Gastrocnemius medialis (tissue), 4 donors: ENCODE data around the gene SCGB1C2. TPM values are rescaled to one million over a fixed set of nuclear protein-coding genes. Genes with fewer than 3 reads are reported as not detected.
A peak's percentile ranks its signal among the peaks of the same experiment; 100 is the strongest.
"Not testable (repeated sequence)": the region's sequence is repeated elsewhere in the genome, so short reads cannot be mapped to it uniquely, and the experiment has no call there.

ENCODE experiments used
- ATAC-seq, 2 donors: fragments of 150-250 bp; one replicate each; pipeline ENCODE4 v1.9.1; 2016
- DNase-seq, 2 donors: peaks; one replicate each; pipeline ENCODE4 v3.0.0-alpha.2; 2019
- H3K27ac ChIP-seq, 4 donors: fragments of 200-600 bp; sonication (generic); 1 replicate in 1 of 4; 2 replicates in 3 of 4; pipeline ENCODE4 v1.5.1; 2016 to 2018; ENCODE audit warnings: mild to moderate bottlenecking in 2 of 4, moderate library complexity in 1 of 4
- H3K27me3 ChIP-seq, 3 donors: fragments of 200-600 bp; sonication (generic) in 2 of 3; 1 replicate in 1 of 3; 2 replicates in 2 of 3; pipeline versions ENCODE4 v1.5.1 to v1.6.0; 2016 to 2019; ENCODE audit warnings: mild to moderate bottlenecking in 1 of 3, moderate library complexity in 1 of 3
- H3K36me3 ChIP-seq, 2 donors: fragments of 200-600 bp; sonication (generic) in 1 of 2; one replicate each; pipeline ENCODE4 v1.5.1; 2017 to 2018
- H3K4me1 ChIP-seq, 2 donors: fragments of 200-600 bp; sonication (generic) in 1 of 2; one replicate each; pipeline ENCODE4 v1.5.1; 2016 to 2017; ENCODE audit warnings: mild to moderate bottlenecking in 2 of 2
- H3K4me3 ChIP-seq, 4 donors: fragments of 200-600 bp; sonication (generic) in 3 of 4; 1 replicate in 1 of 4; 2 replicates in 3 of 4; pipeline ENCODE4 v1.5.1; 2016 to 2019; ENCODE audit warnings: mild to moderate bottlenecking in 2 of 4
- H3K9me3 ChIP-seq, 3 donors: fragments of 200-600 bp; sonication (generic) in 2 of 3; 1 replicate in 1 of 3; 2 replicates in 2 of 3; pipeline ENCODE4 v1.5.1; 2016 to 2019
- POLR2A ChIP-seq, 2 donors: fragments of 450-650 bp; IDR thresholded peaks; one replicate each; pipeline ENCODE4 v1.6.1; 2017; ENCODE audit warnings: antibody characterized with exemption in 2 of 2, mild to moderate bottlenecking in 2 of 2, moderate library complexity in 2 of 2
- in situ Hi-C, 4 donors: fragments of 200-750 bp; cut with MboI; loops; one replicate each; pipeline versions ENCODE4 v1.15.0 to v1.8.0; 2017; ENCODE audit warnings: low sequenced_read_pairs in 4 of 4
- intact Hi-C: fragments of 100-400 bp; cut with DNase I; formaldehyde crosslinking; loops from one replicate; pipeline ENCODE4 v1.15.1; 2023; ENCODE audit warnings: low total_unique reads
- total RNA-seq, 4 donors: library from RNA; depleted of rRNA; stranded (reverse); fragments of >200 nt; gene quantifications; one replicate each; pipeline versions ENCODE4 v1.1.0 to v1.2.3, GENCODE V29; 2016
- TF ChIP-seq, protein P1 (sequence below), 5 experiments: fragments of 450-650 bp in 3 of 5; fragments of 200-600 bp in 2 of 5; sonication (generic) in 2 of 5; IDR thresholded peaks in 4 of 5; conservative IDR thresholded peaks in 1 of 5; 1 replicate in 4 of 5; 2 replicates in 1 of 5; pipeline ENCODE4 v1.5.1; 2016 to 2019; ENCODE audit warnings: antibody characterized with exemption in 5 of 5, mild to moderate bottlenecking in 3 of 5, moderate library complexity in 3 of 5

The SCGB1C2 gene
- total RNA-seq, 4 donors from 2014 or later = not detected

DNA sequence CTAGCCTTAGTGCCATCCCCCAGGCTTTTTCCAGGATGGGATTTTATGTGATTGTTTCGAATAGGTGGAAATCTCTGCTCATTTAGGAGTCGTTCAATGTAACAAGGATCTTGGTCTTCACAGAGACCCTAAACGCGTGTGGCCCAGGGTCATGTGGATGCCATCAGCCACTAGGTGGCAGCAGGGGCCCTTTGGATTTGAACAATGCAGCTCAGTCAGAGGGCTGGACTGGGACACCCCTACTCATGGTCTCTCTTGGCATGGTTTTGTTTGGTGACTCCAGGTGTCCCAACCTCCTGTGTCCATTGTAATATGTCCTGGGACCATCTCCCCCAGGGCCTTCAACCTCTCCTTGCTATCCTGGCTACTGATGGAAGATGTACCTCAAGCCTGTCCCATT lies 838 bp upstream of the SCGB1C2 start:
- H3K4me1 ChIP-seq, H3K36me3 ChIP-seq, H3K4me3 ChIP-seq, H3K27me3 ChIP-seq, in situ Hi-C loops, H3K9me3 ChIP-seq, intact Hi-C loops, H3K27ac ChIP-seq: not testable (repeated sequence)
- ATAC-seq = peak; percentile 85 to 98
- DNase-seq = peak in 1 of 2 donors; percentile 65
- TF ChIP-seq, protein P1, sequence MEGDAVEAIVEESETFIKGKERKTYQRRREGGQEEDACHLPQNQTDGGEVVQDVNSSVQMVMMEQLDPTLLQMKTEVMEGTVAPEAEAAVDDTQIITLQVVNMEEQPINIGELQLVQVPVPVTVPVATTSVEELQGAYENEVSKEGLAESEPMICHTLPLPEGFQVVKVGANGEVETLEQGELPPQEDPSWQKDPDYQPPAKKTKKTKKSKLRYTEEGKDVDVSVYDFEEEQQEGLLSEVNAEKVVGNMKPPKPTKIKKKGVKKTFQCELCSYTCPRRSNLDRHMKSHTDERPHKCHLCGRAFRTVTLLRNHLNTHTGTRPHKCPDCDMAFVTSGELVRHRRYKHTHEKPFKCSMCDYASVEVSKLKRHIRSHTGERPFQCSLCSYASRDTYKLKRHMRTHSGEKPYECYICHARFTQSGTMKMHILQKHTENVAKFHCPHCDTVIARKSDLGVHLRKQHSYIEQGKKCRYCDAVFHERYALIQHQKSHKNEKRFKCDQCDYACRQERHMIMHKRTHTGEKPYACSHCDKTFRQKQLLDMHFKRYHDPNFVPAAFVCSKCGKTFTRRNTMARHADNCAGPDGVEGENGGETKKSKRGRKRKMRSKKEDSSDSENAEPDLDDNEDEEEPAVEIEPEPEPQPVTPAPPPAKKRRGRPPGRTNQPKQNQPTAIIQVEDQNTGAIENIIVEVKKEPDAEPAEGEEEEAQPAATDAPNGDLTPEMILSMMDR (IDR thresholded peaks at IDR 0.05 in 4 of 5, conservative IDR thresholded peaks at IDR 0.05 in 1 of 5) = peak in 2 of 5 experiments; percentile 45 to 54

DNA sequence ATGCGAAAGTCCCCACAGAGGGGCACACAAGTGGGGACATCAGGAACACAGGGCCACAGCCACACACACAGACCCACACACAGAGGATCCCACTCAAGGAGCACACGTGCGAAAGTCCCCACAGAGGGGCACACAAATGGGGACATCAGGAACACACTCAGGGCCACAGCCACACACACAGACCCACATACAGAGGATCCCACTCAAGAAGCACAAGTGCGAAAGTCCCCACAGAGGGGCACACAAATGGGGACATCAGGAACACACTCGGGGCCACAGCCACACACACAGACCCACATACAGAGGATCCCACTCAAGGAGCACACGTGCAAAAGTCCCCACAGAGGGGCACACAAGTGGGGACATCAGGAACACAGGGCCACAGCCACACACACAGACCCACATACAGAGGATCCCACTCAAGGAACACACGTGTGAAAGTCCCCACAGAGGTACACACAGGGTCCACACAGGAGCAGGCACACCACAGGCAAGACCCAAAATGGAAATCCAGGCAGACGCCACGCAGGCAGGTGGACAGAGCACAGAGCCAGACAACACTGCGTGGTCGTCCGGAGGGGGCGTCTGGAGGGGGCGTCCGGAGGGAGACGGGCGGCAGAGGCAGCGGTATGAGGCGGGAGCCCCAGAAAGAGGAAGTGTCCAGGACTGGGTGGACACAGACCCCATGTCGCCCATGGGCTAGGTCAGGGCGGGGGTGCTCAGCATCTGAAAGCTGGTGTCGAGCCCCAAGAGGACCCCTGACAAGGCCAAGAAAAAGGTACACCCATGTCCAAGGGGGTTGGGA lies 2.2 kb downstream of the SCGB1C2 start:
- H3K9me3 ChIP-seq, H3K27ac ChIP-seq, H3K4me3 ChIP-seq, ATAC-seq, in situ Hi-C loops, H3K27me3 ChIP-seq, DNase-seq, H3K4me1 ChIP-seq, H3K36me3 ChIP-seq: not testable (repeated sequence)
- intact Hi-C loops = loop anchor here (5.0 kb wide), 1 partner anchor 248 kb away; no protein-coding TSS in a partner anchor

DNA sequence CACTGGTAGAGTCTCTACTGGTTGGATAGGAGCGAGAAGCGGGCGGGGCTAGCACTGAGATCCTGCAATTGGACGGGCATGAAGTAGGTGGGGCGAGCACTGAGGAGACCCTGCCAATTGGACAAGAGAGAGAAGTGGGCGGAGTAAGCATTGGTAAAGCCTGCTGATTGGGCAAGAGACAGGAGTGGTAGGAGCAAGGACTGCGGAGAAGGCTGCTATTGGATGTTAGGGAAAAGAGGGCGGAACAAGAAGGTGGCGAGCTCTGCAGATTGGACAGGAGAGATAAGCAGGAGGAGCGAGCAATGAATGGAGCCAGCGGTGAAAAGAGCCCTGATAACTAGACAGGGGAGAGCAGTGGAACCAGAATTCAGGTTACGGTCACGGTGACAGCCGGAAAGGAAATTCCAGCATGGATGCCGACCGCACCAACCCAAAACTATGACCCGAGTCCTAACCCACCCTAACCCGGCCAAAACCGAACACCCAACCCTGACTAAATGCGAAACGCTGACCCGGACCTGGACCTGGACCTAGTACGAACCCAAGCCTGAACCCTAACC lies 4.8 kb downstream of the SCGB1C2 start:
- intact Hi-C loops = loop anchor here (5.0 kb wide), 1 partner anchor 245 kb away; no protein-coding TSS in a partner anchor
- no peak for TF ChIP-seq POLR2A (IDR thresholded peaks at IDR 0.05)
- TF ChIP-seq, protein P1 (IDR thresholded peaks at IDR 0.05 in 4 of 5, conservative IDR thresholded peaks at IDR 0.05 in 1 of 5) = no peak
- peak in 1 of 2 donors; percentile 30 for DNase-seq
- Histone ChIP-seq H3K9me3 (no peaks in the 10 kb centered on the region), H3K4me3 (no peak overlapping the region), H3K36me3 (no peaks in the 10 kb centered on the region), H3K27ac (no peak overlapping the region), H3K27me3 (no peaks in the 10 kb centered on the region), H3K4me1 (no peaks in the 10 kb centered on the region)
- peak in 1 of 2 donors; percentile 41 for ATAC-seq
- in situ Hi-C loops = no loop called here

DNA sequence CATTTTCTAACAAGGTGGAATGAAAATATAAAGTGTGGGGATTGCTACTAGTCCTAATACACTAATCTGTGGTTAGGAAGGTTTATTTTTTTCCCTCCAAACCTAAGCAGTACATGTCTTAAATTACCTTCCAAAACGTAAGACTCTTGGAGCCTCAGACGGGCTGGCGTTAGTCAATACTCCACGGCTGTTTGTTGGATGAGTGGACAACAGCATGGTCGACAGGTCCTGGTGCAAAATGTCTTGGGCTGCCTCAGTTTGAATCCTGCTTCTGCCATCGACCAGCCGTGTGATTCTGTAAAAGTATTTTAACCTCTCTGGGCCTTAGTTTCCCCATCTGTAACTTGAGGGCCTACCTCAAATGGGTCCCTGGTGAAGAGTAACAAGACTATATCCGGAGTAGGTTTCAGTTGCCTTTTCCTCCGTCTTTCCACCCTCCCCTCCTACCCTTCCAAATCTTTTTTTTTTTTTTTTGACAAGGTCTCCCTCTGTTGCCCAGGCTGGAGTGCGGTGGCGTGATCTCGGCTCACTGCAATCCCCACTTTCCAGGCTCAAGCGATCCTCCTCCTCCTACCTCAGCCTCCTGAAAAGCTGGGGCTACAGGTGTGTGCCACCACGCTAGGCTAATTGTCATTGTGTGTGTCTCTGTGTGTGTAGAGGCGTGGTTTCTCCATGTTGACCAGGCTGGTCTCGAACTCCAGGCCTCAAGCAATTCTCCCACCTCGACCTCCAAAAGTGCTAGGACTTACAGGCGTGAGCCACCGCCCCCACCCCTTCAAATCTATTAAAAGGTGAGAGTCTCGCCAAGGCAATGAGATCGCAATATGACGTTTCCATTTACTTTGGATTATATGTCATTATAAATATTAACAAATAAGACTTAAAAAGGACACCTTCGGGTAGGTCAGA lies 5.8 kb downstream of the SCGB1C2 start:
- Histone ChIP-seq H3K4me3 (no peak overlapping the region), H3K27me3 (no peaks in the 10 kb centered on the region), H3K27ac (no peak overlapping the region), H3K4me1 (no peaks in the 10 kb centered on the region), H3K9me3 (no peaks in the 10 kb centered on the region), H3K36me3 (no peaks in the 10 kb centered on the region)
- TF ChIP-seq POLR2A (IDR thresholded peaks at IDR 0.05) = no peak
- TF ChIP-seq, protein P1 (IDR thresholded peaks at IDR 0.05 in 4 of 5, conservative IDR thresholded peaks at IDR 0.05 in 1 of 5) = no peak
- DNase-seq (no peak), ATAC-seq (no peak)
- in situ Hi-C loops = no loop called here
- intact Hi-C loops = loop anchor here (5.0 kb wide), 1 partner anchor 244 kb away; no protein-coding TSS in a partner anchor
